Gastrocnemius medialis (tissue), 4 donors: ENCODE measurements around the gene TBCD.

Experiments
- POLR2A ChIP-seq, 2 donors: fragments of 450-650 bp; IDR thresholded peaks; one replicate each; pipeline ENCODE4 v1.6.1; 2017; ENCODE audit warnings: antibody characterized with exemption in 2 of 2, mild to moderate bottlenecking in 2 of 2, moderate library complexity in 2 of 2
- TF ChIP-seq, protein P1 (sequence below), 5 experiments: fragments of 450-650 bp in 3 of 5; fragments of 200-600 bp in 2 of 5; sonication (generic) in 2 of 5; IDR thresholded peaks in 4 of 5; conservative IDR thresholded peaks in 1 of 5; 1 replicate in 4 of 5; 2 replicates in 1 of 5; pipeline ENCODE4 v1.5.1; 2016 to 2019; ENCODE audit warnings: antibody characterized with exemption in 5 of 5, mild to moderate bottlenecking in 3 of 5, moderate library complexity in 3 of 5

DNA sequence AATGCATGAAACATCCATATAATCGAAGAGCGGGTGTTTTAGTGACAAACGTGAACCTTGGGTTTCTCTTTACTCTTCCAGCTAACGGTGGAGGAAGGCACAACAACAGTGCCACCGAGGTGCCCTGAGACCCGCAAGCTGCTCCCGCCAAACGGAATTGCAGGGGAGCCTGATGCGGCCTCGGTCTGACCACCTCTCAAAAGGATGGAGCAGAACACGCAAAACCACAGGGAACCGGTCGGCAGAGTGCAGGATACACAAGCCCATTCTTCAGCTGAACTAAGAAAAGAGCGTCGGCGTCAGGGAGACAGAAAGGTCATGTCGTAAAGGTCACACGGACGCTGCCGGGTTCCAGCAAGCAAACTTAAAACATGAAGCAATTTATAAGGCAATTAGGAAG lies 197.5 kb downstream of the TBCD start:
- TF ChIP-seq POLR2A (IDR thresholded peaks at IDR 0.05), result no peak
- TF ChIP-seq, protein P1, sequence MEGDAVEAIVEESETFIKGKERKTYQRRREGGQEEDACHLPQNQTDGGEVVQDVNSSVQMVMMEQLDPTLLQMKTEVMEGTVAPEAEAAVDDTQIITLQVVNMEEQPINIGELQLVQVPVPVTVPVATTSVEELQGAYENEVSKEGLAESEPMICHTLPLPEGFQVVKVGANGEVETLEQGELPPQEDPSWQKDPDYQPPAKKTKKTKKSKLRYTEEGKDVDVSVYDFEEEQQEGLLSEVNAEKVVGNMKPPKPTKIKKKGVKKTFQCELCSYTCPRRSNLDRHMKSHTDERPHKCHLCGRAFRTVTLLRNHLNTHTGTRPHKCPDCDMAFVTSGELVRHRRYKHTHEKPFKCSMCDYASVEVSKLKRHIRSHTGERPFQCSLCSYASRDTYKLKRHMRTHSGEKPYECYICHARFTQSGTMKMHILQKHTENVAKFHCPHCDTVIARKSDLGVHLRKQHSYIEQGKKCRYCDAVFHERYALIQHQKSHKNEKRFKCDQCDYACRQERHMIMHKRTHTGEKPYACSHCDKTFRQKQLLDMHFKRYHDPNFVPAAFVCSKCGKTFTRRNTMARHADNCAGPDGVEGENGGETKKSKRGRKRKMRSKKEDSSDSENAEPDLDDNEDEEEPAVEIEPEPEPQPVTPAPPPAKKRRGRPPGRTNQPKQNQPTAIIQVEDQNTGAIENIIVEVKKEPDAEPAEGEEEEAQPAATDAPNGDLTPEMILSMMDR (IDR thresholded peaks at IDR 0.05 in 4 of 5, conservative IDR thresholded peaks at IDR 0.05 in 1 of 5), result no peak
